Stimulated activated CD4-positive, alpha-beta T cell treated with anti-CD3 and anti-CD28 coated beads, Interleukin-4, amount 100 ng/mL, for 1 hour (primary cell): ENCODE measurements around the gene GLRX5.

Experiments used
- DNase-seq: peaks from one replicate; pipeline ENCODE4 v3.0.0-alpha.2; 2020

GLRX5 gene

GRCh38 chr14:95534299-95535225, at the start of gene GLRX5:
GLRX5 (plus strand) TSS chr14:95535050; CDS start chr14:95535090, 40 bp downstream.
- DNase-seq, result peak; percentile 95

DNA sequence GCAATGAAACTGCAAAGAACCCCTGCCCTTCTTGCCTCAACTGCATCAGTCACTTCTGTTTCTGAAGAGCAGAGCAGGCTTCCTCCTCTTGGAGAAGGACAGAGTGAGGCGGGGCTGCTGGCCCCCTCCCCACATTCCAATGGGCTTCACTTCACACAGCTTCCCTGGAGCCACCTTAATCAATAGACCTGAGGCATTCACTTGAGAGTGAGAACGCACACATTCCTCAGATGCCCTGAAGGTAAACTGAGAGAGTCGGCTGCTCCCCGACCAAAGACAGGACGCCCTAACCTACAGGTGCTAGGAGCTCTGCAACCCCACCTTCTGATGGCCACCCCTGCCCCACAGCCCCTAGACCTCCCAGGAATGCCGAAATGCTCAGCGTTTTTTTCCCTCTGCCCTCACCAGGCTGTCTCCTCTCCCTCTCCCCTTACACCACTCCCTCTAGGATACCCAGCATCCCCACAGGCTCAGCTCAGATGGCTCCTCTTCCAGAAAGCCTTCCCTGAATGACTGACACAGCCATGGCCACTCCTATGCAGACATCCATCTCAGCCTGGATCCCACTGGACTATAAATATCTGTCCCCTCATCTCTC, 49.5 kb upstream of the GLRX5 start:
- DNase-seq, result no peak

DNA sequence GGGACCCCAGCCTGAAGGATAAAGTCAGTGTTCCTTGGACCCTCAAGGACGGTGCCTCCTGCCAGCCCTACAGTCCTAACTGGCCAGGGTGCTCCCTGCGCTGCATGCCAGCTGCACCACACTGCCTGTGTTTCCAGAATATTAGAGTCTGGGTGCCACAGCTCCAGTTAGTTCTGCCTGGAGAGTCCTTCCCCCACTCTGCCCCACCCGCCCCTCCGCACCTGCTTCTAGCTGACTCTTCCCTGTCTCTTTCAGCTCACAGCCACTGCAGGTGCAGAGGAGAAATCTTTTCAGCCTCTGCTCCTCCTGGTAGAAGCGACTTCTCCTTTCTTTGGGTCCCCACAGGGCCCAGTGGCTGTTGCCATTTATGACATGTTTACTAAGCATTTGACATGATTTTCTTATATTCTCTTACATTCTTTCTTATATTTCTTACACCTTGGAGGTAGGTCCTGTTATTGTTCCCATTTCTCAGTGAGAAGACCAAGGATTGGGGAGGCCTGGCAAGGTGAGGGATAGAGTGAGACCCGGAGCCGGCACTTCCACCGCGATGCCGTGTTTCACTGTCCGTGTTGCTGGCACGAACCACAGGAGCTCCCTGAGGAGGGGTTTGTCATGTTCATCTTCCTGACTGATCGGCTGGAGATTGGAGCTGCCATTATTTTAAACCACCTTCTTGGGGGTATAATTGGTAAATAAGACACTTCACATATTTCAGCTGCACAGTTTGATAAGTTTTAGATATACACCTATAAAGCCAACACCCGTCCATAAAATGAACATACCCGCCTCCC, 47.8 kb upstream of the GLRX5 start:
- DNase-seq, result no peak

GRCh38 chr14:95487669-95488084, 47.2 kb upstream of the GLRX5 start:
- DNase-seq, result no peak

DNA sequence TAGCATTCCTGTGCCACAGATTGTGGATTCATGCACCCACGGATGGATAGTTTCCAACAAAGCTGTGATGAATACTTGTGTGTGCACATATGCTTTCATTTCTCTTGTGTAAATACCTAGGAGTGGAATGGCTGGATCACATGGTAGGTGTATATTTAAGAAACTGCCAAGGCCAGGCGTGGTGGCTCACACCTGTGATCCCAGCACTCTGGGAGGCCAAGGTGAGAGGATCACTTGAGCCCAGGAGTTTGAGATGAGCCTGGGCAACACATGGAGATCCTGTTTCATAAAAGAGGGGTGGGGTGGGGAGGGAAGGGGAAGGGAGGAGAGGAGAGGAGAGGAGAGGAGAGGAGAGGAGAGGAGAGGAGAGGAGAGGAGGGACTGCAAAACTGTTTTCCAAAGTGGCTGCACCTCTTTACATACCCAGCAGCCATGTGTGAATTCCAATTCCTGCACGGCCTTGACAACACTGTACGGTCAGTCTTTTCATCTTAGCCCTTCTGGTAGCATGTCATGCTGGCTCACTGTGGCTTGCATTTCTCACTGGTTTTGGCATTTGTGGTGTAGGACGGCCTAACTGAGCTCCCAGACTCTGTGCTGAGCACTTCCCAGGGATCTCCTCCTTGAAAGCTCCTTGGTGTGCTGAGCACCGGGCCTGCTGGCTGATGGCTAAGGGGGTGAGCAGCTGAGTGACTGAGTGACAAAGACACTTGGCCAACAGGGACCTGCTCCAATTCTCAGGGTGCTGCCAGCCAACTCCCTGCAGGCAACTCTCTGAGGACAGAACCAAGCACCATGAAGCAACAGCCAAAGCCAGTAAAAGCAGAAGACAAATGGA, 46.3 kb upstream of the GLRX5 start:
- DNase-seq, result no peak

- no peak for DNase-seq
Measured at GRCh38 chr14:95489214-95490137, 45.4 kb upstream of the GLRX5 start.

- no peak for DNase-seq
Measured at GRCh38 chr14:95490138-95490509, 44.7 kb upstream of the GLRX5 start.

DNA sequence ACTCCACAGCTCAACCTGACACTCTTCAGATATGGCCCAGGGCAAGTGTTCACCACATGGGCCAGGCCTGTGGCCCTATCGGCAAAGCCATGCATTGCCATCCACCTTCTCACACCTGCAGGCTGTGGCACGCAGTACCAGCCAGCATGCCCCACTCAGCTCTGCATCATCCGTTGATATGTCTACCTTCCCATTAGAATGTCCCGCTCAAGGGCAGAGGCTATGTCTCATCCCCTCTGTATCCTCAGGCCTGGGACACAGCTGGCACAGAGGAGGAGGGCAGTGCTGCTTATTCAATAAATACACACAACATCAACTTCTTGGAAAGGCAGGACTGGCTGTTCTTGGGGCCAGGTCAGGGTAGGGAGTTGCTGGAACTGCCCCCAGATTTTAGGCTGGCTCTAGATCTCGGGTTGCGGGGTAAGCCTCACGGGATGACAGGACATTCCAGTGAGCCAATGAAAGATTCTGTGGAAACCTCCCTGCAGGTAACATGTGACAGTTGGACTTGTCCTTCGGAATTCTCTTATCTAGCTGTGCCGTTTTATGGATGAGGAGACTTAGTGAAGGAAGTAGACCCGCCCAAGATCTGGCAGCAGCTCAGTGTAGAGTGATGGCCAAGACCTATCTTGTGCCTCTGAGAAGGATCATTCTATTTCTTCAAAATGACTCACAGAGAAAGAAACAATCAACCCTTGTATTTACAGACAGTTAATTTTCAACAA, 44.0 kb upstream of the GLRX5 start:
- DNase-seq, result no peak

DNA sequence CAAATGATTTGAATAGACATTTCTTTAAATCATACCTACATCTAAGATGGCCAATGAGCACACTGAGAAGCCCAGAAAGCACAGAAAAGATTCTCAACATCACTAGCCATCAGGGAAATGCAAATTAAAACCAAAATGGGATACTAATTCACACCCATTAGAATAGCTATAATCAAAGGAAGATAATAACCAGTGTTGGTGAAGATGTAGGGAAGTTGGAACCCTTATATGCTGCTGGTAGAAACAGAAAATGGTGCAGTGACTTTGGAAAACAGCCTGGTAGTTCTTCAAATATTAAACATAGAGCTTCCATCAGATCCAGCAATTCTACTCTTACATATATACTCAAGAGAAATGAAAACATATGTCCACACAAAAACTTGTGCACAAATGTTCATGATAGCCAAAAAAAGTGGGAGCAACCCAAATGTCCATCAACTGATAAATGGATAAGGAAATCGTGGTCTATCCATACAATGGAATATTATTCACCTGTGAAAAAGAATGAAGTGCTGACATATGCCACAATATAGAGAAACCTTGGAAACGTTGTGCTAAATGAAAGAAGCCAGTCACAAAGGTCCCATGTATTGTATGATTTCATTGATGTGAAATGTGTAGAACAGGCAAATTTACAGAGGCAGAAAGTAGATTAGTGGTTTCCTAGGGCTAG, 42.8 kb upstream of the GLRX5 start:
- no peak for DNase-seq

- no peak for DNase-seq
Measured at GRCh38 chr14:95493503-95493902, 41.3 kb upstream of the GLRX5 start.

GRCh38 chr14:95493976-95494375, 40.9 kb upstream of the GLRX5 start:
- no peak for DNase-seq

- DNase-seq, result no peak
Measured at GRCh38 chr14:95494456-95494855, 40.4 kb upstream of the GLRX5 start.

DNA sequence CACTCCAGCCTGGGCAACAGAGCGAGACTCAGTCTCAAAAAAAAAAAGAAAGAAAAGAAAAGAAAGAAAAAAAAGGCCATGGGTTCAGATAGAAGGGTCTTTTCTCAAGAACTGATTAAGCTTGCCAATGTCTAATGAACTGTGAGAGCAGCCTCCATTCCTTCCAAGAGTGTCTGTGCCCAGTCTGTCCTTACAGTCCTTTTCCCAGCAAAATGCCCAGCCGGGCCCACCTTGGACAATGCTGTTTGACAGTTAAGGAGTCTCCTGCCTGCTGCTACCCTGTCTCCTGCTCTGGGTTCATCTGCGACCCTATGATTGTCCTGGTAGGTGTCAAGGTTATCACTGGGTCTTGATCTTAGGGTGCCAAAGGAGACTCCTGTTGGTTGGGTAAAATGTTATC, 39.8 kb upstream of the GLRX5 start:
- no peak for DNase-seq

- DNase-seq, result no peak
Measured at GRCh38 chr14:95495538-95496025, 39.3 kb upstream of the GLRX5 start.

- no peak for DNase-seq
Measured at GRCh38 chr14:95496111-95496681, 38.7 kb upstream of the GLRX5 start.

DNA sequence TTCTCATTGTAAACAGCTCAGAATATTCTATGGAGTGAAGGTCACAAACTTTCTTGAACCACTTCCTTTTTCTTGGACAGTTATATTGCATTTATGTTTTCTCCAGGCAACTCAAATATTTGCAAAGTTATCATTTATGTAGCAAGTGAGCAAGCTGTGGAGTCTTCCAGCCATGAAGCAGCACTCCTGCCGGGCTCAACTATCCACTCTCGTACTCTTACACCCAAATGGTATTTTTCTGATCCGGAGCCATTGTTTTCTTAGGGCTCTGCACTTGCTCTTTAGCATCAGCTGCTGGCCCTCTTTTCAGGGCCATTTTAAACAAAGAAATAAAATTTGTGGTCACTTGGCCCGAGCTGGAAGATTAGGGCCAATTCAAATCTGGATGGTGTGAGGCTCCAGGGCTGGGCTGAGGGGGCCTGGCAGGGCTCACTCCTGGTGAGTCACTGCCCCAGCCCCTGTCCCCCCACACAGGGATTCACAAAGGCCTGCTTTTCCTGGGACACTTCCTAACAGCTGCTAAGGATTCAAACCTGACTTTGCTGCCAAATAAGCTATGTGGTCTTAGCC, 38.1 kb upstream of the GLRX5 start:
- no peak for DNase-seq

DNA sequence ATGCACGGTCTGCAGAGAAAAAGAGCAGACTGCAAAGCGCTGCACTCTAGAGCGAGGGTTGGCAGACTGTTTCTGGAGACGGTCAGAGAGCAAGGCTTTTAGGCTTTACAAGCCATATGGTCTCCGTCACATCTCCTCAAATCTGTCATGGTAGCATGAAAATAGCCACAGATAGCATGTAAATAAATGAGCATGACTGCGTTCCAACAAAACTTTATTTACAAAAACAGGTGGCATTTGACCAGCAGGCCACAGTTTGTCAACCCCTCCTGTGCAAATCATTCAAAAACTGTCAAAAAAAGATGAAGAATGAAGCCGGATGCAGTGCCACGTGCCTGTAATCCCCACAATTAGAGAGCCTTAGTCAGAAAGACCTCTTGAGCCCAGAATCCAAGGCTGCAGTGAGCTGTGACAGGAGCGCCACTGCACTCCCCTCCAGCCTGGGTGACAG, 37.3 kb upstream of the GLRX5 start:
- DNase-seq, result no peak

GRCh38 chr14:95498622-95499353, 36.1 kb upstream of the GLRX5 start:
- no peak for DNase-seq
